ENCODE results near the gene GPR37.

GPR37 gene

DNA sequence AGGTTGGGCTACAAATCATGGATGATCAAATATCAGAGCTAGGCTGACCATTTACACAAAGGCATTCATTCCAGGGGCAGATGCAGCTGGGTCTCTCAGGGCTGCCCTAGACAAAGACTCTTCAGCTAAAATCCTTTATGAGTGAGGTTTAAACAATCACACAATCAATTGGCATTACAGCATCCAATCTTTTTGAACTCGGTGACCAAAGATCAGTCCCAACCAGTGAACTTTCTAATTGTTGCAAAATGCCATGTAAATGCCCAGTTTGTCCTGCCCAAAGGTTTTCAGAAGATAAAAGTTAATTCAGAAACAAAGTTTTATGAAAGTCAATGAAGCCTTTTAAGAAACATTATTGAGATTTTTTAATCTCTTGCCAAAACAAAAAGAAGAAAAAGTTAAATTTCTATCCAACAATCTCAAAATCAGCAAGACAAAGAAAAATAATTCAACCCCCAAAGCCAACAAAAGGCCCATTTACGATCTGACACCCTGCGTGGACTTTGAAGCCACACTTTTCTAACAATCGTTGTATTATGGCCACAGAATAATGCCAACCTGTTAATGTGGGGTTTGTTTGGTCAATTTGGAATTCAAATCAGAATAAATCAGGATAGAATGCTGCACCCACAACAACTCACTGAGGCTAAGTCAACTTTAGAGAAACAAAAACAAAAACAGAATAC, 40.9 kb downstream of the GPR37 start:
- peak in 6 of 14 donors; percentile 17 to 40 (median 27) for DNase-seq

DNA sequence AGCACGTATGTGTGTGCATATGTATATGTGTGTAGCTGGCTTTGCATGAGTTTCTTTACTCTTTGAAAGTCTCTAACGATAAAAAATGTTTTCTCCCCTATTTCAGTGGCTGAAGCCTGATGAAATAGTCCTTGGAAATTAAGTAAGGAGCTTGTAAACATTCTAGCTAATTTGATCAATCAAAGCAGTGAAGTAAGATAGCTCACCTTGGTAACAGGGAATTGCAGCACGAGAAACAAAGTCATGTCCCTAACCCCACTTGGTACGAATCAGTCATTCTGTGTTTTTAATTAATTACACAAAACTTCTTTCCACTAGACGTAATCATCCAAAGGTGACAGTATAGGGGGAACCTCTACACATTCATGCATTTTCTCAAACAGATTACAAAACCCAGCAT, 41.5 kb downstream of the GPR37 start:
- DNase-seq, result no peak

DNA sequence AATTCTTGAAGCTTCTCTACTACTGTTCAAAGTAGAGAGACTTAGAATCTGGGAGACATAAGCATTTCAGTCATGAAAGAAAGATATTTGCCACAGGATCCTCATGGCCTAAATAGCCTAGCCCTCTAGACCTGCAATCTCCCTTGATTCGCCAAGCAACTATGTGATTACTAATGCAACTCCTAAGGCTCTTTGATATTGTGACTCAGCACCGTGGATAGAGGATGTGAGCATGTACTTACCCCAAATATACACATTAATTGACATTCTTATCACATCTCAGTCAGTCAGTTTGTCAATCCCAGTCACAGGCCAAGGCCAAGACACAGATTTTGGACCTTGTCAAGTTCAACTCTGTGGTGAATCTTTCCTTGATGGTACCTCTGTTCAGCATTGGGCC, 42.6 kb downstream of the GPR37 start:
- no peak for DNase-seq

DNA sequence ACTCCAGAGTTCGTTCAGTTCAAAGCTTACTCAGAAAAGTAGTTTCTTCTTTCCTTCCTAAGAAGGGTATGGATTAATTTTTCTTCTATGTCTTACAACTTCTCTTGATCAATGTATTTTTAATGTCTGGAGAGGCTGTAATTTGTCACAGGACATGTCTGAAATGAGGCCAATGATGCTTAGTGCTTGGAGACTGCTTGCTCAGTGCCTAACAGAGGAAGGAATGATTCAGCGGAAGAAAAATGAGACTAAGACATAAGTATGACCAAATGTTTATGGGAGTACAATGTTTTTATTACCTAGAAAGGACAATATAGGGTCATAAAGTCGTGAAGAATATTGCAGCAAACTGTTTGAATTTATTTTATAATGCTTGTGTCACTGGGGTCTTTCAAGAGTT, 43.3 kb downstream of the GPR37 start:
- DNase-seq, result no peak

DNA sequence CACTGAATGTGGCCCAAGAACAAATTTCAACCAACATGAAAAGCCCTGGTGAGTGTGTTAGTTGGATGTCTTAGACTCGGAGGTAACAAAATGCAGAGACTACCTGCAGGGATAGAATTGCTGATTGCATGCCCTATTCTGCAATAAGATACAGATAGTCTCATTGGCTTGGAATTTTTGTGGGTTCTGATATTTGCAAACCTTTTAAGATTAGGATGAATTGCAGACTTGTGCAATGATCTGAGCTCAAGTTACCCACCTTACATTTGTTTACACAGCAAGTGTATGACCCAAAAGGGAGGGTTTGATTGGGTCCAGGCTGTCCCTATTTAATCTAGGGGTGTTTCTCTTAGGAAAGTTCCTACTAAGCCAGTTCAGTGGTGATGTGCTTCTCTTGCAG, 45.4 kb downstream of the GPR37 start:
- DNase-seq, result no peak

DNA sequence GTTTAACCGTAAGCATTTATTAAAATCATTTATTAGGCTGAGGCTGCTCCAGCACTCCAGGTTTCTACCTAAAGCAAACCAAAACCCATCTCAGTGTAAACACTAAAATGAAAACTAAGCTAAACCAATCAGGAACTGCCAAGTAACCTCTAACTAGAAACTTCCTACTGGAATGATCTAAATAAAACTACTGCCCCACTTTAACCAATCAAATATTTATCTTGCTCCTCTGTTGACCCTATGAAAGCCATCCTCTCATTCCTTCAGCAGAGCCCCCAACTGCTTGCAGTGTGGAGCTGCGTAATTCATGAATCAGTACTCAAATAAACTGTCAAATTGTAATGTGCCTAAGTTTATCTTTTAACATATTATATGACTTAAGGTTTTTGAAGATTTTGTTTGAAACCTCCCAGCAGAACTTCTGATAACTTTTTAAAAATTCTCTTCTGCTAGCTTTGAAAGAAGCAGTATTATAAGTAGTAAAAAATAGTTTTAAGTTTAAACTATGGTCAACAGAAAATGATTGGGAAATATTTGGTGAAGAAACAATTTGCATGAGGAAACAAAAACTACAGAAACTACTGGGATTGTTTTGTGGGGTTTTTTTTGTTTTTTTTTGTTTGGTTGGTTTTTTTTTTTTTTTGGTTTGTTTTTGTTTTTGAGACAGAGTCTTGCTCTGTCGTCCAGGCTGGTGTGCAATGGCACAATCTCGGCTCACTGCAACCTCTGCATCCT, 47.4 kb downstream of the GPR37 start:
- DNase-seq, result no peak

DNA sequence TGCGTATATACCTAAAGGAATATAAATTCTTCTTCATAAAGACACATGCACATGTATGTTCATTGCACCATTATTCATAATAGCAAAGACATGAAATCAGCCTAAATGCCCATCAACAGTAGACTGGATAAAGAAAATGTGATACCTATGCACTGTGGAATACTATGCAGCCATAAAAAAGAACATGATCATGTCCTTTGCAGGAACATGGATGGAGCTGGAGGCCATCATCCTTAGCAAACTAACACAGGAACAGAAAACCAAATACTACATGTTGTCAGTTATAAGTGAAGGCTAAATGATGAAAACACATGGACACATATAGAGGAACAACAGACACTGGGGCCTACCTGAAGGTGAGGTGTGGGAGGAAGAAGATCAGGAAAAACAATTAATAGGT, 48.7 kb downstream of the GPR37 start:
- no peak for DNase-seq

DNA sequence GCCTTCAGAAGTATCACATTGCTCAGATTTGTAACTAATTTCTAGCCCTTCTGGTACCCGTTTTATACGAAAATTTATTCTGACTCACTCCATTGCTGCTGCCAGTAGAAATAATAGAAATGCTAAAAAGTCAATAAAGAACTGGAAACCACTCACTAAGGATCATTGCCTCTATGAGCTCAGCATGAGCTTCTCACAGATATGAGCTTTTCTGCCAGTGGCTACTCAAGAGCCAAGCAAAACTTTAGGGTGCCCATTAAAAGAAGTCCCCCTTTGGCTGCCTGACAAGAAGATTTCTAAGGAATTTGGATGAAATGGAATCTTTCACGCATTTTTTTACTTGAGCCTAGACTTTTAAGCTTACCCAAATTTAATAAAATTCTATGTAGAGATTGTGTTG, 52.5 kb downstream of the GPR37 start:
- no peak for DNase-seq

DNA sequence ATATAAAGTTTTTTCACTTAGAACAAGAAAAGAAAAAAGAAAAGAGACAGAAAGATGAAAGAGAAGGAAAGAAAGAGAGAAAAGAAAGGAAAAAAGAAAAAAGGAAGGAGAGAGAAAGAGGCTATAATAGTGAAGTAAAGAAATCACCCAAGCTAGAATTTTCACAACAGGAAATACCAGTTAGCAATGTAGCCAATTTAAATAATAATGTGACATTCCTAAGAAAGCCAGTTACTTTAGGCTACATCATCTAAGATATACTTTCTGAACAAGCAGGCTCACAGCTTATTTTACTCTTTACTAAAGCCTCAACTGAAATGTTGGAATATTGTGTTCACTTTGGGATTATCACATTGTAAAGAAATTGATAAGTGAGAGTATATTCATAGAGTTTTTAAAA, 53.6 kb downstream of the GPR37 start:
- DNase-seq, result no peak

DNA sequence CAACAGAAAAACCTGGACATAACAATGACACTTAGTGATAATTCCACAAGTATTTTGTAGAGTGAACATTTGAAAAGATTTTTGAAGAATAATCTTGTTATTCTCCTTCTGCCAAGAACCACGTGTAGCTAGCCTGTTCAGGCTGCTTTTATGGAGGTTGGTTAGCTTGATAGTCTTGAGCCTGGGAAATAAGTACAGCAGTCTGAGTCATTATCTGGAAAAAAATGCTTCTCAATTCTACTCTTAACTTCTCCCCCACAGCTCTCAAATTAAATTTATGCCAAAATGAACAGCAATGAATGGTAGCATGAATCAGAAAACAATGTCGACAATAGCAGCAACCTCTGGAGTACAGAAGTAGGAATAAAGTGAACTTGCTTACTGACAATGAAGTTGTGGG, 63.2 kb downstream of the GPR37 start:
- DNase-seq, result no peak

DNA sequence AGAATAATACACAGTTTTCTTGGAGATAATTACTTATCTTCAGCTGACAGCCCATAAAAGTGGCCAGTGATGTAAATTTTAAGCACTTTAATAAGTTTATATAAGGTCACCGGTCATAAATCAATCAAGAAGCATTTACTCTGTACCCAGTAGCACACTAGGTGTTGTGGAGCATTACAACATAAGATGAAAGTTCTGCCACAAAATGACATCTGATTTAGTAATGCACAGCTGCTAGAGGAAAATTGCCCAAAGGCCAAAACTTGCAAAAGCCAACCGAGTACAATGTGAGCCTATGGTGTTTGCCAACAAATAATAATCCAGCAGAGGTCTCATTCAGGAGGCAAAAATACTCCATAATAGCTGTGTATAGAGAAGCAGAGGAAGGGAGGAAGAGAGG, 63.6 kb downstream of the GPR37 start:
- DNase-seq, result peak in 1 of 14 donors; percentile 43

DNA sequence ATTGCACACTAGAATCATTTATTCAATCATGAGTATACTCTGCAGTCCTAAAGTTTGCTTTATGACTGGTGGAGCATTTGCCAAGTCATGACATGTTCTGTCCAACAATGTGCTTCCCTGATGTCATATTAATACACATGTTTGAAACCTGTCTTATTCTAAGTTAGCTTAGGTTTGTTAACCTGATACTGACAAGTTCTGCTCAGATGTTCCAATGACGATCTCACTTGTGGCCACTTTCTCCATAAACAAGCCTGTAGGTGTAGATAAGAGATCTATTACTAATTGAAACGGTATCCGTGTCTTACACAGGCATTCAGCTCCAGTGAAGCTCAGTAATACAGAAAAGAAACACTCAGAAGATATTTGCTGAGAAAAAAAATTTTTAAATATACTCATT, 64.9 kb downstream of the GPR37 start:
- DNase-seq, result no peak

DNA sequence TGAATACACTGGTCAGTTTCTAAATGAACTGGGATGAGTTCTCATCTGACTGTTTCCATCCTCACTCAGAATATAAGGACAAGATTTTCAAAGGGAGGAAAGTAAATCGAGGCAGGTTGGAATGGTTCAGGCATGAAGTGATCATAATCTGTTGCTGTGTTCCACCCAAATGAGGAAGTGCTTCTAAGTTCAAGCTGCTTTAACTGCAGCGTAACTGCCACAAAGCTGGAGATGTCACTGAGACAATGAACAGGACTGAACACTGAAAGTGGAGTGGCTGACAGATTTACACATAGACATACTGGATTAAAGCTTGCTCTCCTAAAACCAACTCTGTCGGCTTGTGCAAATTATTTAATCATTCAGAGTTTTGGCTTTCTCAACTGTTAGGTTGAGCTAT, 66.6 kb downstream of the GPR37 start:
- DNase-seq, result no peak

DNA sequence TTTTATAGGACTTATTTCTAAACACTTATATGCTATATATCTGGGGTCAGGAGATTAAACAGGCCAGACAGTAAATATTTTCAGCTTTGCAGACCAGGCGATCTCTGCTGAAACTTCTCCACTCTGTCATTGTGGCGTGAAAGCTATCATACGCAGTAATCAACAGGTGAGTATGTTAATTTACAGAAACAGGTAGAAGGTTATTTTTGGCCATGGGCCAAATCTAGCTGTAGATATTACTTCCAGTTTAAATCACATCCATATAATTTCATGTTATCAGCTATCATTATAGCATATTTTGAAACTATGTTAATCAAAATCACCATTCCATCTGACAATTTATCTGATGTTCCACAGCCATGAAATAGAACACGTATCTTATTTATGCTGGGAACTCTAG, 67.8 kb downstream of the GPR37 start:
- no peak for DNase-seq
